IMR-90 (cell line): ENCODE results near the gene DPEP3. TPM values are rescaled to one million over a fixed set of nuclear protein-coding genes. Genes with fewer than 3 reads are reported as not detected.

ENCODE experiments used
- ATAC-seq: fragments of 200-7000 bp; cut with Tn5 transposase; 2 replicates; pipeline ENCODE4 v1.9.1; 2020; ENCODE audit warnings: low read depth, mild to moderate bottlenecking, moderate library complexity
- BruUV-seq: library from RNA; stranded (reverse); fragments of 400-500 nt; replicated peaks from 2 replicates; lab custom pipeline; 2021; lab: Mats Ljungman, UMichigan
- CTCF ChIA-PET: fragments of 300-600 bp; formaldehyde crosslinking; extraction: SDS; loops from one replicate; lab custom pipeline; 2021; ENCODE audit warnings: antibody characterized with exemption; lab: Yijun Ruan, JAX
- POLR2A ChIA-PET: fragments of 300-600 bp; sonication (Branson Sonifier 250); formaldehyde crosslinking; loops from one replicate; lab custom pipeline; 2022; ENCODE audit warnings: antibody characterized with exemption; ENCODE audit not compliant: unreplicated experiment; lab: Charles Lee
- DNase-seq: peaks from one replicate; pipeline ENCODE4 v3.0.0; 2013
- H2AFZ ChIP-seq: replicated peaks from 2 replicates; pipeline ENCODE3; 2013; ENCODE audit warnings: low read length, mild to moderate bottlenecking; ENCODE audit not compliant: poor library complexity
- H2AK5ac ChIP-seq: 2 replicates; pipeline ENCODE4 v1.6.1; 2013; ENCODE audit warnings: low read depth, low read length, inconsistent platforms
- H2AK9ac ChIP-seq: replicated peaks from 2 replicates; pipeline ENCODE3; 2013; ENCODE audit warnings: mild to moderate bottlenecking, low read depth, low read length, moderate library complexity; ENCODE audit not compliant: poor library complexity
- H2BK120ac ChIP-seq: 2 replicates; pipeline ENCODE4 v1.6.1; 2013; ENCODE audit warnings: low read depth, low read length, inconsistent platforms
- H2BK15ac ChIP-seq: 3 replicates; pipeline ENCODE4 v1.6.1; 2013; ENCODE audit warnings: low read depth, low read length, inconsistent platforms
- H2BK20ac ChIP-seq: 2 replicates; pipeline ENCODE4 v1.6.1; 2013; ENCODE audit warnings: low read depth, mild to moderate bottlenecking, inconsistent platforms, low read length, moderate library complexity
- H2BK5ac ChIP-seq: 2 replicates; pipeline ENCODE4 v1.6.1; 2013; ENCODE audit warnings: mild to moderate bottlenecking, low read depth, low read length, inconsistent platforms; ENCODE audit not compliant: poor library complexity, severe bottlenecking
- H3K14ac ChIP-seq: replicated peaks from 2 replicates; pipeline ENCODE4 v1.6.1; 2013; ENCODE audit warnings: low read depth, low read length, inconsistent platforms
- H3K18ac ChIP-seq: 2 replicates; pipeline ENCODE4 v1.6.1; 2013; ENCODE audit warnings: low read depth, low read length, control low read depth
- H3K23ac ChIP-seq: 2 replicates; pipeline ENCODE4 v1.6.1; 2013; ENCODE audit warnings: low read depth, low read length, inconsistent platforms
- H3K27ac ChIP-seq: 2 replicates; pipeline ENCODE4 v1.5.1; 2013; ENCODE audit warnings: mild to moderate bottlenecking, control low read depth, low read length; ENCODE audit not compliant: insufficient read depth
- H3K27me3 ChIP-seq: 2 replicates; pipeline ENCODE4 v1.6.1; 2013; ENCODE audit warnings: low read length; ENCODE audit not compliant: control insufficient read depth, insufficient read depth
- H3K36me3 ChIP-seq: 2 replicates; pipeline ENCODE4 v1.6.1; 2013; ENCODE audit warnings: low read length, mixed read lengths; ENCODE audit not compliant: control insufficient read depth, insufficient read depth
- H3K4ac ChIP-seq: 2 replicates; pipeline ENCODE4 v1.6.1; 2013; ENCODE audit warnings: low read depth, low read length, inconsistent platforms
- H3K4me1 ChIP-seq: 2 replicates; pipeline ENCODE4 v1.6.1; 2013; ENCODE audit warnings: low read length, mixed read lengths; ENCODE audit not compliant: control insufficient read depth, insufficient read depth
- H3K4me2 ChIP-seq: 2 replicates; pipeline ENCODE4 v1.6.1; 2013; ENCODE audit warnings: low read depth, mild to moderate bottlenecking, control low read depth, low read length, moderate library complexity
- H3K4me3 ChIP-seq: 2 replicates; pipeline ENCODE4 v1.5.1; 2013; ENCODE audit warnings: low read depth, mild to moderate bottlenecking, control low read depth, low read length, moderate library complexity; ENCODE audit not compliant: insufficient read depth
- H3K56ac ChIP-seq: 2 replicates; pipeline ENCODE4 v1.6.1; 2013; ENCODE audit warnings: low read length, inconsistent platforms; ENCODE audit not compliant: insufficient read depth; ENCODE audit errors: extremely low read depth
- H3K79me1 ChIP-seq, 2 experiments: 2 replicates each; pipeline ENCODE4 v1.6.1; 2013; ENCODE audit warnings: low read length in 2 of 2, inconsistent platforms in 1 of 2, low read depth in 1 of 2
- H3K9ac ChIP-seq: 2 replicates; pipeline ENCODE4 v1.6.1; 2013; ENCODE audit warnings: low read depth, low read length, control low read depth
- H3K9me1 ChIP-seq: 2 replicates; pipeline ENCODE4 v1.6.1; 2013; ENCODE audit warnings: low read length, inconsistent platforms; ENCODE audit not compliant: insufficient read depth
- H3K9me3 ChIP-seq: 2 replicates; pipeline ENCODE4 v1.6.1; 2013; ENCODE audit warnings: low read length; ENCODE audit not compliant: control insufficient read depth, insufficient read depth
- H4K20me1 ChIP-seq: 2 replicates; pipeline ENCODE4 v1.6.1; 2013; ENCODE audit warnings: low read length, inconsistent platforms; ENCODE audit not compliant: insufficient read depth
- H4K5ac ChIP-seq: 2 replicates; pipeline ENCODE4 v1.6.1; 2013; ENCODE audit warnings: mild to moderate bottlenecking, low read depth, low read length, control low read depth
- H4K8ac ChIP-seq, 2 experiments: 2 replicates each; pipeline ENCODE4 v1.6.1; 2013; ENCODE audit warnings: low read depth in 2 of 2, low read length in 2 of 2, control low read depth in 1 of 2, inconsistent platforms in 1 of 2
- H4K91ac ChIP-seq: 2 replicates; pipeline ENCODE4 v1.6.1; 2013; ENCODE audit warnings: low read depth, low read length, inconsistent platforms; ENCODE audit not compliant: insufficient read depth
- MAFK ChIP-seq: IDR thresholded peaks from 2 replicates; pipeline ENCODE4 v1.6.1; 2012; ENCODE audit warnings: low read depth, low read length, improper control_type of control experiment
- MAZ ChIP-seq: IDR thresholded peaks from 2 replicates; pipeline ENCODE4 v1.6.1; 2012; ENCODE audit warnings: low read depth, mild to moderate bottlenecking, low read length, improper control_type of control experiment, moderate library complexity, borderline replicate concordance
- MXI1 ChIP-seq: IDR thresholded peaks from 2 replicates; pipeline ENCODE4 v1.6.1; 2012; ENCODE audit warnings: low read depth, mild to moderate bottlenecking, low read length, moderate library complexity, borderline replicate concordance
- NFE2L2 ChIP-seq: fragments of 150-350 bp; IDR thresholded peaks from 2 replicates; pipeline ENCODE4 v1.6.1; 2016; ENCODE audit warnings: low read depth, mild to moderate bottlenecking, low read length
- WGBS, 2 experiments: methylation state at CpG; one replicate each; pipeline versions ENCODE4 v1.1.5 to v1.1.7; 2013; ENCODE audit warnings: missing lambda C conversion rate in 2 of 2; ENCODE audit not compliant: insufficient read length in 1 of 2; ENCODE audit errors: extremely low coverage in 2 of 2; 5-methylcytosine and 5-hydroxymethylcytosine counted together
- dilution Hi-C: fragments of 300-500 bp; cut with HindIII; formaldehyde crosslinking; loops from one replicate; pipeline ENCODE4 v1.14.3; 2018; ENCODE audit warnings: low sequenced_read_pairs; ENCODE audit not compliant: unreplicated experiment
- in situ Hi-C: fragments of 300-500 bp; cut with MboI; formaldehyde crosslinking; loops from 3 replicates; pipeline ENCODE4 v1.14.3; 2019; ENCODE audit warnings: low sequenced_read_pairs, inconsistent platforms, mixed read lengths
- intact Hi-C: fragments of 100-400 bp; cut with micrococcal nuclease; formaldehyde crosslinking; loops from 2 replicates; pipeline ENCODE4 v1.10.0; 2022
- polyA plus RNA-seq, 3 experiments: library from polyadenylated mRNA; depleted of rRNA; stranded (reverse); fragments of >200 nt; gene quantifications; 2 replicates each; pipeline ENCODE4 v1.2.3, GENCODE V29; 2012; ENCODE audit warnings: low replicate concordance in 1 of 3
- total RNA-seq: library from RNA; depleted of rRNA; stranded (reverse); fragments of >200 nt; gene quantifications from 2 replicates; pipeline ENCODE4 v1.2.3, GENCODE V29; 2012
- TF ChIP-seq, protein P1 (sequence below): fragments of 150-350 bp; IDR thresholded peaks from 2 replicates; pipeline ENCODE4 v1.6.1; 2016; ENCODE audit warnings: low read depth, mild to moderate bottlenecking, low read length, moderate library complexity, borderline replicate concordance

DPEP3 gene
- total and polyA plus RNA-seq, 2 of the 4 experiments (the other 2 are of a cell fraction) = not detected

DNA sequence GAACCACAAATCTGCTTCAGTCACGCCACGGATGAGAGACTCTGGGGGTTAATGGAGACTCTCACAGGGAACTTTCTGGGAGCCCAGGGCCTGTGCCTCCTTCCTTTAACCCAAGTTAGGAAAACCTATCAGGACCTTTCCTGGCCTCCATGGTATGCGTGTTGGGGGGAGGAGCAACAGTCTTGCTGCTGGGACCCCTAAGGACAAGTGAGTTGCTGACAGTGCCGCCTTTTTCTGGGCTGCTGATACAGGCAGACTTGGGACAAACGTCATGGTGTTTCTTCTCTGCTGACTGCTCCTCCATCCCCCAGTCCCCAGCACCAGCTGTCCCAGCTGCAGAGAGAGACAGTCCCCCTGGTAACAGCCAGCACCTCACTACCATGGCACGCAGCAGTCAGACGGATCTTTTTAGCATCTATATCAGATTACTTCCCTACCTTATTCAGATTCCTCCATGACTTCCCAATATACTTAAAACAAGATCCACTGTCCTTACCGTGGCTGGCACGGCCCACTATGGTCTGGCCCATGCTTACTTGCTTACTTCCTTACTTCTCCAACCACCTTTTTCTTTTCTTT lies 28.9 kb upstream of the DPEP3 start:
- Histone ChIP-seq H3K18ac (no peak overlapping the region), H4K91ac (no peak overlapping the region), H4K20me1 (no peaks in the 10 kb centered on the region), H2BK5ac (no peak overlapping the region), H3K9me3 (no peaks in the 10 kb centered on the region), H3K9me1 (no peaks in the 10 kb centered on the region), H3K4me2 (no peak overlapping the region), H2AFZ (no peak overlapping the region), H2BK15ac (no peak overlapping the region), H3K27ac (no peak overlapping the region), H3K36me3 (no peaks in the 10 kb centered on the region), H2AK9ac (no peak overlapping the region), H3K4me1 (no peaks in the 10 kb centered on the region), H4K8ac (no peak overlapping the region), H3K4ac (no peak overlapping the region), H3K14ac (no peak overlapping the region), H3K79me1 (no peaks in the 10 kb centered on the region), H3K4me3 (no peak overlapping the region), H3K9ac (no peak overlapping the region), H3K23ac (no peak overlapping the region), H3K56ac (no peak overlapping the region), H2BK120ac (no peak overlapping the region), H3K27me3 (peaks cover 15% of the 10 kb centered on the region), H2AK5ac (no peak overlapping the region), H4K5ac (no peak overlapping the region), H2BK20ac (no peak overlapping the region)
- ChIA-PET CTCF (no interaction called here), POLR2A (no interaction called here)
- in situ Hi-C loops (no loop called here), dilution Hi-C loops (no loop called here), intact Hi-C loops (no loop called here)
- no peak for TF ChIP-seq MAZ
- no peak for TF ChIP-seq NFE2L2
- TF ChIP-seq, protein P1, sequence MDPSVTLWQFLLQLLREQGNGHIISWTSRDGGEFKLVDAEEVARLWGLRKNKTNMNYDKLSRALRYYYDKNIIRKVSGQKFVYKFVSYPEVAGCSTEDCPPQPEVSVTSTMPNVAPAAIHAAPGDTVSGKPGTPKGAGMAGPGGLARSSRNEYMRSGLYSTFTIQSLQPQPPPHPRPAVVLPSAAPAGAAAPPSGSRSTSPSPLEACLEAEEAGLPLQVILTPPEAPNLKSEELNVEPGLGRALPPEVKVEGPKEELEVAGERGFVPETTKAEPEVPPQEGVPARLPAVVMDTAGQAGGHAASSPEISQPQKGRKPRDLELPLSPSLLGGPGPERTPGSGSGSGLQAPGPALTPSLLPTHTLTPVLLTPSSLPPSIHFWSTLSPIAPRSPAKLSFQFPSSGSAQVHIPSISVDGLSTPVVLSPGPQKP = no peak
- TF ChIP-seq MAFK = no peak
- TF ChIP-seq MXI1 = no peak
- 22% methylated on average over 3 of the region's 9 CpGs; no CpG with 5 or more reads in 1 of the 2 experiments for WGBS, 2 experiments
- DNase-seq = no peak
- no peak for ATAC-seq
- BruUV-seq = no TSS peak
